Tibial nerve (tissue), 4 donors: ENCODE results near the gene C4orf17.

Experiments used
- CTCF ChIP-seq, 5 experiments: fragments of 200-600 bp in 3 of 5; fragments of 450-650 bp in 2 of 5; sonication (generic) in 3 of 5; IDR thresholded peaks; one replicate each; pipeline ENCODE4 v1.5.1; 2016 to 2019; ENCODE audit warnings: antibody characterized with exemption in 5 of 5, mild to moderate bottlenecking in 3 of 5, moderate library complexity in 2 of 5
- EP300 ChIP-seq, 2 donors: sonication (generic); formaldehyde crosslinking; IDR thresholded peaks; one replicate each; pipeline ENCODE4 v1.6.1; 2017; ENCODE audit warnings: antibody characterized with exemption in 2 of 2, mild to moderate bottlenecking in 1 of 2
- POLR2A ChIP-seq, 2 donors: fragments of 450-650 bp; IDR thresholded peaks; one replicate each; pipeline ENCODE4 v1.6.1; 2017; ENCODE audit warnings: antibody characterized with exemption in 2 of 2, mild to moderate bottlenecking in 2 of 2, moderate library complexity in 2 of 2

GRCh38 chr4:99468889-99469288, 41.9 kb upstream of the C4orf17 start:
- TF ChIP-seq CTCF (IDR thresholded peaks at IDR 0.05) = no peak
- no peak for TF ChIP-seq POLR2A (IDR thresholded peaks at IDR 0.05)
- no peak for TF ChIP-seq EP300 (IDR thresholded peaks at IDR 0.05)
